H4 (cell line): ENCODE data around the gene TMTC2. TPM values are rescaled to one million over a fixed set of nuclear protein-coding genes. Genes with fewer than 3 reads are reported as not detected.
"Not testable (repeated sequence)": the region's sequence is repeated elsewhere in the genome, so short reads cannot be mapped to it uniquely, and the experiment has no call there.

Experiments
- DNase-seq: peaks from one replicate; pipeline ENCODE4 v3.0.0-alpha.2; 2015; ENCODE audit warnings: low spot score
- total RNA-seq: library from RNA; depleted of rRNA; stranded (reverse); fragments of >200 nt; shearing (Covaris generic); gene quantifications from 2 replicates; pipeline ENCODE4 v1.2.3, GENCODE V29; 2014

TMTC2 gene
- total RNA-seq, 1 experiment from 2014 or later, result 2.6 TPM

- no peak for DNase-seq
These were observed 39.0 kb downstream of the TMTC2 start for GRCh38 chr12:82725741-82726140.

DNA sequence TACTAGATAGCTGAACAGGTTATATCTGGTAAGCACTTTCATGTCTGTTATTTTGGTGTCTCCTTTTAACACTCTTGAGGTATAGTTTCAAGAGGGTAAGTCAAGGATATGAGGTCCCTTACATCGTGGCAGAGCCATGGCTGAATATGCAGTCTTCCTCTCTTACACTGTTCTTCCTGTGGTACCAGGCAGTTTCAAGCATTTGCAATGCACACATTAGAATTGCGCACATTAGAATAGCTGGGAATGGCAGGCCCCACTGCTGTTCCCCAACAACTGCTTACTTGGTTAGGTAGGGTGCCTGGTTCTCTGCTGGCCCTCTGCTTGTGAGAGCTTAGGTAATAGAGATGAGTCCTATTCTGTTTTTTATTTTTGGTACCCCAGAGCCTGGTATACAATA, 41.2 kb downstream of the TMTC2 start:
- DNase-seq, result no peak

DNA sequence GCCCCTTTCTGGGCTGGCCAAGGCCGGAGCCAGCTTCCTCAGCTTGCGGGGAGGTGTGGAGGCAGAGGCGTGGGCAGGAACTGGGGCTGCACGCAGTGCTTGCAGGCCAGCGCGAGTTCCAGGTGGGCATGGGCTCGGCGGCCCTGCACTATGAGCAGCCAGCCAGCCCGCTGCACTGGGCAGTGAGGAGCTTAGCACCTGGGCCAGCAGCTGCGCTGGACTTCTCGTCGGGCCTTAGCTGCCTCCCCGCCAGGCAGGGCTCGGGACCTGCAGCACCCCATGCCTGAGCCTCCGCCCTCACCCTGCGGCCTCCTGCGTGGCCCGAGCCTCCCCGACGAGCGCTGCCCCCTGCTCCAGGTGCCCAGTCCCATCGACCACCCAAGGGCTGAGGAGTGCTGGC, 42.0 kb downstream of the TMTC2 start:
- DNase-seq, result no peak

DNA sequence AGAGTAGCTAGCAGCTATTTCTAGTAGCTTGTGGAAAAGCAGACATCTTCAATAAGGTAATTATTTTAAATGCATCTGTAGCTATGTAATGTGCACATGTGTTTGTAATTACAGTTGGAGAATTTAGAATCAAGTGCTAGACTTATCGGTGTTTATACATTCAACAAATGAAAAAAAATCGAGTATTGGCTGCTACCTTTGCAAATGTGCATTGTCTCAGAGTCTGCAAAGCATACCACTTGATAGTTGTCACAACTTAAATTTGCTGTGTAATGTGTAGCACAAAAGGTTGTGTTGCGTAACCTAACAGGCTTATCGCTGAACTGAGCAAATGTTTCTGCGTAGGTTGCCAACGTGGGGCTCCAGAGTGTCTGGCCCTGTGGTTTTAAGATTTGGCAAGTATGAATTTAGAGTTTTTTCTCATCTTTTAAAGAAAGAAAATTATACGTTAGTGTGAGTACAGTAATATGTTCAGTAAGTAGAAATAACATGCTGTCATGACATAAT, 44.3 kb downstream of the TMTC2 start:
- peak; percentile 17 for DNase-seq

DNA sequence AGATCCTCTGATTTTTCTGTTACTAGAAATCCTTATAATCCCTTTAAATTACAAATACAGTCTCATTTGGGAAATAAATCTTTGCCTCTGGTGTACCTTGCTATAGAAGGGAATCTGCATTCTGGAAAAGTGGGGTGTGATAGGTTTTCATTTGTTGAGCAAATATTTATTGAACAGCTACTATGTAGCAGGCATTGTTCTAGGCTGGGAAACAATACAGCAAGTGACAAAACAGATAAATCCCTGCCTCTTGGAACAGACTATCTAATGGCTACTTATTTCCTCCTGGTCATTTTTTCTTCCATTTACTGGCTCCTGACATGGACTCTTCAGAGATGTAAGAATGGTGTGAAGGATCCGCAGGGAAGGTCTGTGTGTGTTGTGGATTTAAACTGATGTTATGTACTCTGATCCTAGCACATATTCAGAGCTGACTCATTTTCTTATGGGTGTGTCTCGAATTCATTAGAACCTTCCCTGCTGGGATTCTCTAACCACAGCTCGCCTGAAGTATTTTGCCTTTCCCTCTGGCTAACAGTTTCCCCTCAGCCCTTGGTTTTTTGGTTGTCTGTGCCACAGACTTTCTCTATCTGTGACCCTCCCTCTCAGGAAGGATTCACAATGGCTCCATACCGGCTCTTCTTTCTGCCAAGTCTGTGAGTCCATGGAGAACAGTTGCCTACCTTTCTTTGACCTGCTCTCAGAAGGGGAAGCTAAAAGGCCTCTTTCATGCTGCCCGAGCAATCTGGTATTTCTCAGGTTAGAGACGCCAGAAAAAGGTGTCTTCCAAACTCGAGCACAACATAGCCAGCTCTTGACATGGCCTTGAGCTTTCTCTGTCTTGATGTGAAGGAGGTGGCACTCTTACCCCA, 53.7 kb downstream of the TMTC2 start:
- peak; percentile 83 for DNase-seq

DNA sequence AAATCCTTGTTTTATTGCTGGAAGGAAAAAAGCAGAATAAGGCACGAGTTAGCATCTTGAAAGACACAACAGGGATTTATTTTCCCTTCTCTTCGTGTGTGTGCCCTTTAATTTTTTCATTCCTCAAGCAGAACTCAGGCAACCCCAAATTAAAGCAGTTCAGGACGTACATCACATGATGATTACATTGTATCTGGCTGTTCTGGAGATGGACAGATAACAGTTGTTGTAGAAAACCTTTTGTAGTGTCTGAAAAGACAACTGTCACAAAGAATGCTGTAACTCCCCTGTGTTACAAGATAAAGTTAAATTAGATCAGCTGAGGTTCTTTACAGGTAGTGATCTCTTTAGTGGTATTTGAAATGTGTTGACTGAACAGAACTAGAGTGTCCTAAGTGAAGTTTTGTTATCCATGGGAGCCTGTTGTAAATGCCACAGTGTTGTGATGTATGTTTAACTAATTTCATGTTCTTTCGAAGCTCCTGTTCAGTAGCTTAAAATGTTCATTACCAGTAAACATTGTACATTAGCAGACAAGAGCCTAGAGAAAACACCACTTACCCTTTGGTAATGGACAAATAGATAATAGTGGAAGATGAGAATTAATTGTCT, 58.5 kb downstream of the TMTC2 start:
- no peak for DNase-seq

GRCh38 chr12:82745807-82746206, 59.1 kb downstream of the TMTC2 start:
- no peak for DNase-seq

- no peak for DNase-seq
These were observed 60.0 kb downstream of the TMTC2 start for GRCh38 chr12:82746668-82747067.

GRCh38 chr12:82749015-82749414, 62.3 kb downstream of the TMTC2 start:
- no peak for DNase-seq

- DNase-seq, result no peak
These were observed 68.2 kb downstream of the TMTC2 start for GRCh38 chr12:82754856-82755255.

- DNase-seq, result no peak
These were observed 69.6 kb downstream of the TMTC2 start for GRCh38 chr12:82756303-82756702.

DNA sequence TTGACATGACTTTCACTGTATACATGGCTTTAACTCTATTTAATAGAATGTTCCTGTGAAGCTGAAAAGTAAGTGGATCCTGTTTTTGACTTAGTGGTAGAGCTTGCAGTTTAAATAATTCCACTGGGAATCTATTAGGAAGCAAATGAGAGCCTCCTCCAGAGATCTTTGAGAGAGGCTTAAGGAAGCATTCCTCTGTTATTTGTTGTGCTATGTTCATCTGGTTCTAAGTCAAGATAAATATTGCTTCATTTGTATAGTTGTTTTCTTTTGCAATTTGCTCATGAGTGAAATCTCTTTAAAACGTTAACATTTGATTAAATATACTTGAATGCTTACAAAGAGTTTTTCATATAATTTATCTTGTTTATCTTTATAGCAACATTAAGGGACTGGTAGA, 70.4 kb downstream of the TMTC2 start:
- no peak for DNase-seq

- DNase-seq, result no peak
These were observed 71.0 kb downstream of the TMTC2 start for GRCh38 chr12:82757656-82758055.

DNA sequence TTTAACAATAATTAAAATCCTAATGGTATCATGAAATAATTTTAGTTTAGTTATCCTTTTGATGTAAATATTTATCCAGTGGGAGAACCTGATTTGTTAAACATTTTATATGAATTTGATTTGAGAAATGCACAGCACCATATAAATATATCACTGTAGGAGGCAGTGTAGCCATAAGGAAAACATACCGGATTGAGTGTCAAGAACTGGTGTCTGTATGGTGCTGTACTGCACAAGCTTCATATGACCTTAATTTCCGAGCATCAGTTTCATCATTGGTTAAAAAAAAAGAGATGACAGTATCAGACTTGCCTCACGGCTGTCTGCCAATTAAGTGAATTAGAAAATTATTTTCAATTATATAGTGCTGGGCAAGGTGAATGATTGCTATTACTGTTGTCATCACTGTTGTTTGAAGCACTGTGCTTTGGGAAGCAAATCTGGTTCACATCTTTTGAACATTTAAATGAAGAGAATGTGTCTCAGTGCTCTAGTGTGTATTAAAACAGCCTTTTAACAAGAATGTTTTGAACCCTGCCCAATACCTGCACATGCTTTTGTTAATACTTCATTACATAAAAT, 72.1 kb downstream of the TMTC2 start:
- no peak for DNase-seq

- DNase-seq, result no peak
These were observed 73.7 kb downstream of the TMTC2 start for GRCh38 chr12:82760423-82760822.

- DNase-seq, result not testable (repeated sequence)
These were observed 78.5 kb downstream of the TMTC2 start for GRCh38 chr12:82765206-82765605.

DNA sequence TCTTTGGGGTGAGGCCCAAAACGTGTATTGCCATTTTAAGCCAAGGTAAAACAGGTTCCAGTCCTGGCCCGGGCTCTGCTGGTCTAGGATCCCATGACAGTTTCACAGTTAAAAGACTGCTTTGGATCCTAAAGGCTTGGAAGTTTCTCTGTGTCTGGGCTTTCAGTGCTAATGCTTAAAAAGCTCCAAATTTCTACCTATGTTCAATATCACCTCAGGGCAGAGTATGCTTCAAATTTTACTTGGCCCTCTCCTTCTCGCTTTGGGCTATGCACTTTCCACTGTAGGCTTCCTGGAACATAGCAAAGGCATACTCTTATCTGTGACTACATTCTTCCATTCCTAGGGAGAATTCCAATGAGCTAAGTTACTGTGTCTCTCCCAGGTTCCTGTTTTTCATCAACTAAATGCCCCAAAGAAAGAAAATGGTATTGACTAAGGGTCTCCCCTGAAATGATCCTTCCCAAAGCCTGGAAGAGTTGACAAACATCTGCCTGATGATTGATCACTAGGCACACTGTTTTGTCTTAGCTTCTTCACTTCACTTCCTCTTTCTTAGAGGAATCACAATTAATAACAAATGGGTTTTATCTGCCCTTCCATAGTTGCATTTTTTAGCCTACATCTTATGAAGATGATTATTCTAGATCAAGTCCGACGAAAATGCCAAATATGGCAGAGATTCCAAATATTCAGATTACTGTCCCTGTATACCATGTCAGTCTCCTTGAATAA, 79.4 kb downstream of the TMTC2 start:
- DNase-seq, result no peak

GRCh38 chr12:82774666-82775065, 88.0 kb downstream of the TMTC2 start:
- no peak for DNase-seq

- no peak for DNase-seq
These were observed 93.8 kb downstream of the TMTC2 start for GRCh38 chr12:82780517-82780916.

- DNase-seq, result no peak
These were observed 94.7 kb downstream of the TMTC2 start for GRCh38 chr12:82781309-82781997.

- no peak for DNase-seq
These were observed 96.7 kb downstream of the TMTC2 start for GRCh38 chr12:82783435-82783834.
